Smooth muscle cell (in vitro differentiated cells): ENCODE data around the gene EPB41L1. TPM values are rescaled to one million over a fixed set of nuclear protein-coding genes. Genes with fewer than 3 reads are reported as not detected.

Experiments used
- DNase-seq: peaks from one replicate; lab custom pipeline; 2025; ENCODE audit not compliant: unreplicated experiment; lab: John Stamatoyannopoulos, UW
- H2AFZ ChIP-seq: fragments of 200-600 bp; sonication (generic); 2 replicates; pipeline ENCODE4 v1.6.0; 2016; ENCODE audit warnings: antibody characterized with exemption, low read depth, mild to moderate bottlenecking
- H3F3A ChIP-seq: fragments of 200-600 bp; sonication (generic); 2 replicates; pipeline ENCODE4 v1.6.0; 2017; ENCODE audit warnings: antibody characterized with exemption, low read depth
- H3K27ac ChIP-seq: fragments of 200-600 bp; sonication (generic); 2 replicates; pipeline ENCODE4 v1.5.1; 2016; ENCODE audit warnings: low read depth, mild to moderate bottlenecking
- H3K27me3 ChIP-seq: fragments of 200-600 bp; sonication (generic); 2 replicates; pipeline ENCODE4 v1.6.1; 2016; ENCODE audit warnings: low read depth, mild to moderate bottlenecking
- H3K36me3 ChIP-seq: fragments of 200-600 bp; sonication (generic); 2 replicates; pipeline ENCODE4 v1.5.1; 2016; ENCODE audit warnings: low read depth
- H3K4me1 ChIP-seq: fragments of 200-600 bp; sonication (generic); 2 replicates; pipeline ENCODE4 v1.5.1; 2016; ENCODE audit warnings: low read depth
- H3K4me2 ChIP-seq: fragments of 200-600 bp; sonication (generic); 2 replicates; pipeline ENCODE4 v1.6.0; 2016; ENCODE audit warnings: mild to moderate bottlenecking
- H3K4me3 ChIP-seq: fragments of 200-600 bp; sonication (generic); 2 replicates; pipeline ENCODE4 v1.5.1; 2016; ENCODE audit warnings: mild to moderate bottlenecking
- H3K79me2 ChIP-seq: fragments of 200-600 bp; sonication (generic); 2 replicates; pipeline ENCODE4 v1.6.0; 2016; ENCODE audit warnings: low read depth, mild to moderate bottlenecking
- H3K9ac ChIP-seq: fragments of 200-600 bp; sonication (generic); 2 replicates; pipeline ENCODE4 v1.6.0; 2016; ENCODE audit warnings: low read depth
- H3K9me3 ChIP-seq: fragments of 200-600 bp; sonication (generic); replicated peaks from 2 replicates; pipeline ENCODE4 v1.5.1; 2016; ENCODE audit warnings: low read depth
- H4K20me1 ChIP-seq: fragments of 200-600 bp; sonication (generic); 2 replicates; pipeline ENCODE4 v1.6.0; 2016; ENCODE audit warnings: low read depth
- WGBS: methylation state at CpG from one replicate; pipeline ENCODE4 v1.1.7; 2016; ENCODE audit warnings: low lambda C conversion rate; 5-methylcytosine and 5-hydroxymethylcytosine counted together
- polyA plus RNA-seq: library from polyadenylated mRNA; unstranded; fragments of >200 nt; fragmentation: Nextera tagmentation; extraction: Ambion mirVana; gene quantifications from 2 replicates; pipeline ENCODE4 v1.2.1, GENCODE V29; 2016
- total RNA-seq: library from RNA; depleted of rRNA; stranded (reverse); fragments of >200 nt; gene quantifications from 2 replicates; pipeline ENCODE4 v1.2.3, GENCODE V29; 2014
- TF ChIP-seq, protein P1 (sequence below): fragments of 200-600 bp; sonication (generic); IDR thresholded peaks from 2 replicates; pipeline ENCODE4 v1.5.1; 2017; ENCODE audit warnings: borderline replicate concordance, mild to moderate bottlenecking, antibody characterized with exemption; ENCODE audit not compliant: insufficient read depth, poor library complexity, severe bottlenecking

The EPB41L1 gene
- total and polyA plus RNA-seq, 2 experiments from 2014 or later, result 14.8 to 18.0 TPM

GRCh38 chr20:36219671-36220220 lies 65.2 kb downstream of the EPB41L1 start:
- Histone ChIP-seq H3K36me3 (no peaks in the 10 kb centered on the region), H3K27ac (no peak overlapping the region), H3K4me1 (no peaks in the 10 kb centered on the region), H3K27me3 (no peaks in the 10 kb centered on the region), H3K79me2 (no peaks in the 10 kb centered on the region), H3K4me2 (no peak overlapping the region), H3K9ac (no peak overlapping the region), H3K4me3 (no peak overlapping the region), H3K9me3 (no peaks in the 10 kb centered on the region), H4K20me1 (no peaks in the 10 kb centered on the region), H2AFZ (no peak overlapping the region), H3F3A (no peaks in the 10 kb centered on the region)
- WGBS, result 96% methylated on average over 17 of the region's 17 CpGs
- DNase-seq, result no peak
- TF ChIP-seq, protein P1, sequence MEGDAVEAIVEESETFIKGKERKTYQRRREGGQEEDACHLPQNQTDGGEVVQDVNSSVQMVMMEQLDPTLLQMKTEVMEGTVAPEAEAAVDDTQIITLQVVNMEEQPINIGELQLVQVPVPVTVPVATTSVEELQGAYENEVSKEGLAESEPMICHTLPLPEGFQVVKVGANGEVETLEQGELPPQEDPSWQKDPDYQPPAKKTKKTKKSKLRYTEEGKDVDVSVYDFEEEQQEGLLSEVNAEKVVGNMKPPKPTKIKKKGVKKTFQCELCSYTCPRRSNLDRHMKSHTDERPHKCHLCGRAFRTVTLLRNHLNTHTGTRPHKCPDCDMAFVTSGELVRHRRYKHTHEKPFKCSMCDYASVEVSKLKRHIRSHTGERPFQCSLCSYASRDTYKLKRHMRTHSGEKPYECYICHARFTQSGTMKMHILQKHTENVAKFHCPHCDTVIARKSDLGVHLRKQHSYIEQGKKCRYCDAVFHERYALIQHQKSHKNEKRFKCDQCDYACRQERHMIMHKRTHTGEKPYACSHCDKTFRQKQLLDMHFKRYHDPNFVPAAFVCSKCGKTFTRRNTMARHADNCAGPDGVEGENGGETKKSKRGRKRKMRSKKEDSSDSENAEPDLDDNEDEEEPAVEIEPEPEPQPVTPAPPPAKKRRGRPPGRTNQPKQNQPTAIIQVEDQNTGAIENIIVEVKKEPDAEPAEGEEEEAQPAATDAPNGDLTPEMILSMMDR, result no peak

DNA sequence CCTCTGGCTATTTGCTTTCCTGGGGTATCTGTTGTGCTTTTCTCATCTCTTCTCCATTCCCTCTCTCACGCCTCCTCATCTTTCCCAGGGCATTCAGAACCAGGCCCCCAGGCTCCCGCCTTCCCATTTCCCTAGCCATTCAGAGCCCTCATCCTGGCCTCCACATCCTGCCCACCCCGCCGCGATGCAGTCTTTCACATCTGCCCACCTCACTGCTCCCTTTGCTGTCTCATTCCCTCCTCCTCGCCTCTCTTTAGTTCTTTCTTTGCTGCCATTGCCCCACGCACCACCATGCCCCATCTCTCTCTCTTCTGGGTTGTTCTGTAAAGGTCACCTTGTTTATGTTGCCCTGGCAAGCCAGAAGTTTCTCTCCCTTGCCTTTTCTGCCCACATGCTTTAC lies 71.1 kb downstream of the EPB41L1 start:
- no peaks in the 10 kb centered on the region for H3K9me3 ChIP-seq
- H3K27ac ChIP-seq, result no peak overlapping the region
- DNase-seq, result no peak
- no peak overlapping the region for H3K9ac ChIP-seq
- no peaks in the 10 kb centered on the region for H3F3A ChIP-seq
- H4K20me1 ChIP-seq, result no peaks in the 10 kb centered on the region
- H2AFZ ChIP-seq, result no peak overlapping the region
- no peaks in the 10 kb centered on the region for H3K36me3 ChIP-seq
- H3K4me2 ChIP-seq, result no peak overlapping the region
- WGBS, result 89% methylated on average over 7 of the region's 7 CpGs
- TF ChIP-seq, protein P1, result no peak
- no peak overlapping the region for H3K4me3 ChIP-seq
- H3K4me1 ChIP-seq, result no peaks in the 10 kb centered on the region
- no peaks in the 10 kb centered on the region for H3K27me3 ChIP-seq
- H3K79me2 ChIP-seq, result no peaks in the 10 kb centered on the region

- H3K79me2 ChIP-seq, result no peaks in the 10 kb centered on the region
- no peak for DNase-seq
- H3K9ac ChIP-seq, result no peak overlapping the region
- H3K9me3 ChIP-seq, result no peaks in the 10 kb centered on the region
- no peaks in the 10 kb centered on the region for H3K4me1 ChIP-seq
- no peaks in the 10 kb centered on the region for H4K20me1 ChIP-seq
- TF ChIP-seq, protein P1, result no peak
- 86% methylated on average over 6 of the region's 6 CpGs for WGBS
- no peaks in the 10 kb centered on the region for H3F3A ChIP-seq
- H2AFZ ChIP-seq, result no peak overlapping the region
- no peaks in the 10 kb centered on the region for H3K27me3 ChIP-seq
- H3K4me2 ChIP-seq, result no peak overlapping the region
- H3K27ac ChIP-seq, result no peak overlapping the region
- H3K4me3 ChIP-seq, result no peak overlapping the region
- H3K36me3 ChIP-seq, result no peaks in the 10 kb centered on the region
Observed at GRCh38 chr20:36228770-36229169, 74.2 kb downstream of the EPB41L1 start.

- no peak overlapping the region for H3K9ac ChIP-seq
- H3K36me3 ChIP-seq, result no peaks in the 10 kb centered on the region
- H2AFZ ChIP-seq, result no peak overlapping the region
- DNase-seq, result no peak
- no peak overlapping the region for H3K27ac ChIP-seq
- TF ChIP-seq, protein P1, result no peak
- H3K4me1 ChIP-seq, result no peaks in the 10 kb centered on the region
- no peaks in the 10 kb centered on the region for H3F3A ChIP-seq
- no peaks in the 10 kb centered on the region for H3K79me2 ChIP-seq
- H3K27me3 ChIP-seq, result no peaks in the 10 kb centered on the region
- no peak overlapping the region for H3K4me3 ChIP-seq
- WGBS, result 77% methylated on average over 3 of the region's 3 CpGs
- no peaks in the 10 kb centered on the region for H4K20me1 ChIP-seq
- no peaks in the 10 kb centered on the region for H3K9me3 ChIP-seq
- H3K4me2 ChIP-seq, result no peak overlapping the region
Observed at GRCh38 chr20:36230019-36230418, 75.5 kb downstream of the EPB41L1 start.
